H1 (cell line): Measurements from ENCODE around the gene ACP2. TPM values are rescaled to one million over a fixed set of nuclear protein-coding genes. Genes with fewer than 3 reads are reported as not detected.

Experiments
- CTCF ChIA-PET: fragments of 300-600 bp; sonication (Branson Sonifier 250); formaldehyde crosslinking; loops from one replicate; lab custom pipeline; 2021; ENCODE audit not compliant: partially characterized antibody; lab: Charles Lee
- POLR2A ChIA-PET: fragments of 300-600 bp; sonication (Branson Sonifier 250); formaldehyde crosslinking; loops from one replicate; lab custom pipeline; 2021; ENCODE audit warnings: inconsistent platforms; ENCODE audit not compliant: partially characterized antibody; lab: Charles Lee
- DNase-seq, 2 experiments: peaks; one replicate each; pipeline versions ENCODE4 v3.0.0 to v3.0.0-alpha.2; 2010 to 2022; ENCODE audit warnings: low spot score in 2 of 2, low read depth in 1 of 2, mixed read lengths in 1 of 2
- FAIRE-seq: peaks from 2 replicates; lab custom pipeline; 2011; peaks lifted over from hg19 to GRCh38; lab: Jason Lieb, UNC
- H2AFZ ChIP-seq: 2 replicates; pipeline ENCODE4 v1.8.1; 2012; ENCODE audit warnings: low read length, inconsistent platforms
- H2AK5ac ChIP-seq: 2 replicates; pipeline ENCODE4 v1.6.1; 2013; ENCODE audit warnings: low read depth, low read length
- H2BK120ac ChIP-seq: replicated peaks from 2 replicates; pipeline ENCODE3; 2013; ENCODE audit warnings: low read depth, low read length, inconsistent platforms
- H2BK12ac ChIP-seq: 2 replicates; pipeline ENCODE4 v1.6.1; 2013; ENCODE audit warnings: low read depth, low read length
- H2BK15ac ChIP-seq: 2 replicates; pipeline ENCODE4 v1.6.1; 2013; ENCODE audit warnings: low read length
- H2BK20ac ChIP-seq: 2 replicates; pipeline ENCODE4 v1.6.1; 2013; ENCODE audit warnings: low read length
- H2BK5ac ChIP-seq: 2 replicates; pipeline ENCODE4 v1.6.1; 2013; ENCODE audit warnings: low read depth, low read length
- H3K14ac ChIP-seq: 2 replicates; pipeline ENCODE4 v1.6.1; 2013; ENCODE audit warnings: inconsistent platforms; ENCODE audit not compliant: insufficient read length
- H3K18ac ChIP-seq: 2 replicates; pipeline ENCODE4 v1.6.1; 2013; ENCODE audit warnings: low read length; ENCODE audit errors: extremely low read depth
- H3K23ac ChIP-seq: 2 replicates; pipeline ENCODE4 v1.6.1; 2013; ENCODE audit warnings: inconsistent platforms; ENCODE audit not compliant: insufficient read length
- H3K23me2 ChIP-seq: 2 replicates; pipeline ENCODE4 v1.6.1; 2013; ENCODE audit warnings: low read depth, low read length
- H3K27ac ChIP-seq: 2 replicates; pipeline ENCODE4 v1.6.1; 2011; ENCODE audit warnings: low read depth, low read length, inconsistent platforms
- H3K27me3 ChIP-seq, 4 experiments: replicated peaks in 1 of 4; 1 replicate in 1 of 4; 2 replicates in 3 of 4; pipeline versions ENCODE4 v1.6.1 to v1.8.1; 2011 to 2013; ENCODE audit warnings: low read length in 3 of 4, mild to moderate bottlenecking in 3 of 4, inconsistent platforms in 2 of 4, mixed read lengths in 2 of 4, moderate library complexity in 1 of 4; ENCODE audit not compliant: control insufficient read depth in 3 of 4, insufficient read depth in 3 of 4; ENCODE audit errors: extremely low read depth in 1 of 4
- H3K36me3 ChIP-seq, 4 experiments: 2 replicates each; pipeline versions ENCODE4 v1.6.1 to v1.8.1; 2011 to 2013; ENCODE audit warnings: mild to moderate bottlenecking in 4 of 4, low read length in 3 of 4, moderate library complexity in 2 of 4, control low read depth in 1 of 4, inconsistent platforms in 1 of 4; ENCODE audit not compliant: insufficient read depth in 4 of 4, control insufficient read depth in 2 of 4
- H3K4ac ChIP-seq: replicated peaks from 2 replicates; pipeline ENCODE3; 2013; ENCODE audit warnings: low read length, low read depth, mixed read lengths, inconsistent platforms; ENCODE audit not compliant: insufficient read length
- H3K4me1 ChIP-seq, 4 experiments: replicated peaks in 1 of 4; 1 replicate in 1 of 4; 2 replicates in 3 of 4; pipeline versions ENCODE4 v1.6.1 to v1.8.1; 2011 to 2013; ENCODE audit warnings: low read length in 3 of 4, inconsistent platforms in 2 of 4, mixed read lengths in 1 of 4; ENCODE audit not compliant: insufficient read depth in 4 of 4, control insufficient read depth in 3 of 4
- H3K4me2 ChIP-seq, 2 experiments: 2 replicates each; pipeline versions ENCODE4 v1.6.1 to v1.8.1; 2011 to 2013; ENCODE audit warnings: low read depth in 2 of 2, low read length in 2 of 2, control low read depth in 1 of 2, inconsistent platforms in 1 of 2, mild to moderate bottlenecking in 1 of 2; ENCODE audit not compliant: insufficient read depth in 1 of 2
- H3K4me3 ChIP-seq, 4 experiments: fragments of 200-600, 300-600 bp in 1 of 4; sonication (generic), shearing (Covaris generic), sonication (Bioruptor Twin) in 1 of 4; 2 replicates each; pipeline versions ENCODE4 v1.5.1 to v1.8.1; 2011 to 2016; ENCODE audit warnings: low read length in 4 of 4, low read depth in 3 of 4, control low read depth in 2 of 4, inconsistent platforms in 2 of 4, mild to moderate bottlenecking in 2 of 4, mixed read lengths in 1 of 4, moderate library complexity in 1 of 4; ENCODE audit not compliant: insufficient read depth in 2 of 4; ENCODE audit errors: extremely low read depth in 1 of 4
- H3K56ac ChIP-seq: replicated peaks from 2 replicates; pipeline ENCODE3; 2013; ENCODE audit warnings: low read depth, mild to moderate bottlenecking, mixed read lengths, low read length, inconsistent platforms; ENCODE audit not compliant: insufficient read length
- H3K79me1 ChIP-seq: 2 replicates; pipeline ENCODE4 v1.6.1; 2013; ENCODE audit warnings: low read depth, low read length, control low read depth
- H3K79me2 ChIP-seq, 2 experiments: 2 replicates each; pipeline versions ENCODE4 v1.6.1 to v1.8.1; 2012 to 2013; ENCODE audit warnings: low read length in 2 of 2, mild to moderate bottlenecking in 2 of 2, inconsistent platforms in 1 of 2; ENCODE audit not compliant: insufficient read depth in 2 of 2, control insufficient read depth in 1 of 2
- H3K9ac ChIP-seq, 4 experiments: replicated peaks in 1 of 4; 1 replicate in 1 of 4; 2 replicates in 3 of 4; pipeline versions ENCODE4 v1.6.1 to v1.8.1; 2011 to 2013; ENCODE audit warnings: low read depth in 3 of 4, low read length in 3 of 4, control low read depth in 2 of 4, mild to moderate bottlenecking in 2 of 4, moderate library complexity in 2 of 4, inconsistent platforms in 1 of 4; ENCODE audit errors: extremely low read depth in 1 of 4
- H3K9me3 ChIP-seq, 2 experiments: 2 replicates each; pipeline versions ENCODE4 v1.6.1 to v1.8.1; 2012 to 2013; ENCODE audit warnings: mild to moderate bottlenecking in 2 of 2, moderate library complexity in 2 of 2, control low read depth in 1 of 2, inconsistent platforms in 1 of 2, low read depth in 1 of 2, low read length in 1 of 2, mixed read lengths in 1 of 2; ENCODE audit not compliant: insufficient read depth in 2 of 2
- H4K20me1 ChIP-seq, 2 experiments: replicated peaks in 1 of 2; 2 replicates each; pipeline versions ENCODE3 to v1.8.1; 2011 to 2013; ENCODE audit warnings: inconsistent platforms in 2 of 2, low read length in 2 of 2, mild to moderate bottlenecking in 1 of 2; ENCODE audit not compliant: insufficient read depth in 2 of 2, control insufficient read depth in 1 of 2
- H4K5ac ChIP-seq: 2 replicates; pipeline ENCODE4 v1.6.1; 2013; ENCODE audit warnings: low read length, low read depth, mixed read lengths, inconsistent platforms; ENCODE audit not compliant: insufficient read length
- H4K8ac ChIP-seq: 2 replicates; pipeline ENCODE4 v1.8.0; 2013; ENCODE audit warnings: mild to moderate bottlenecking, moderate library complexity, low read length, inconsistent platforms; ENCODE audit not compliant: insufficient read depth; ENCODE audit errors: extremely low read depth
- H4K91ac ChIP-seq: replicated peaks from 2 replicates; pipeline ENCODE3; 2013; ENCODE audit warnings: low read length, mixed read lengths, inconsistent platforms; ENCODE audit not compliant: insufficient read length
- CHD2 ChIP-seq: IDR thresholded peaks from 2 replicates; pipeline ENCODE4 v1.6.1; 2012; ENCODE audit warnings: low read length, improper control_type of control experiment
- CTBP2 ChIP-seq: IDR thresholded peaks from 2 replicates; pipeline ENCODE4 v1.7.0; 2011; ENCODE audit warnings: borderline replicate concordance, mild to moderate bottlenecking, moderate library complexity, mixed read lengths, low read length; ENCODE audit not compliant: insufficient read depth, insufficient read length
- EP300 ChIP-seq, 2 experiments: IDR thresholded peaks; 1 replicate in 1 of 2; 2 replicates in 1 of 2; pipeline ENCODE4 v1.6.1; 2011 to 2012; ENCODE audit warnings: low read depth in 2 of 2, low read length in 2 of 2, mild to moderate bottlenecking in 2 of 2, borderline replicate concordance in 1 of 2, inconsistent platforms in 1 of 2, moderate library complexity in 1 of 2
- EZH2 ChIP-seq: fragments of 200-600 bp; sonication (generic); IDR thresholded peaks from 2 replicates; pipeline ENCODE4 v1.7.1; 2012; ENCODE audit warnings: low read depth, mild to moderate bottlenecking, moderate library complexity, low read length, inconsistent platforms; ENCODE audit not compliant: severe bottlenecking
- FOSL1 ChIP-seq: IDR thresholded peaks from 2 replicates; pipeline ENCODE4 v1.6.1; 2011; ENCODE audit warnings: mild to moderate bottlenecking, low read depth, low read length, moderate library complexity; ENCODE audit not compliant: insufficient read depth
- HDAC2 ChIP-seq, 2 experiments: fragments of 300-600 bp in 1 of 2; sonication (generic) in 1 of 2; IDR thresholded peaks; 2 replicates each; pipeline ENCODE4 v1.6.1; 2011 to 2012; ENCODE audit warnings: low read depth in 2 of 2, low read length in 2 of 2, mild to moderate bottlenecking in 2 of 2, moderate library complexity in 2 of 2, borderline replicate concordance in 1 of 2, inconsistent platforms in 1 of 2
- POLR2AphosphoS5 ChIP-seq: IDR thresholded peaks from 2 replicates; pipeline ENCODE4 v1.6.1; 2011; ENCODE audit warnings: low read depth, low read length
- RAD21 ChIP-seq, 2 experiments: IDR thresholded peaks in 1 of 2; conservative IDR thresholded peaks in 1 of 2; 2 replicates each; pipeline ENCODE4 v1.6.1; 2011; ENCODE audit warnings: low read depth in 2 of 2, low read length in 2 of 2, improper control_type of control experiment in 1 of 2, inconsistent platforms in 1 of 2, mild to moderate bottlenecking in 1 of 2, moderate library complexity in 1 of 2
- ZNF274 ChIP-seq: IDR thresholded peaks from 2 replicates; pipeline ENCODE4 v1.7.0; 2012; ENCODE audit warnings: low read length, borderline replicate concordance; ENCODE audit errors: extremely low read depth
- WGBS, 2 experiments: shearing (Covaris generic) in 1 of 2; methylation state at CpG; one replicate each; pipeline versions ENCODE4 v1.1.6 to v1.1.7; 2013 to 2015; ENCODE audit warnings: low lambda C conversion rate in 2 of 2, mixed read lengths in 2 of 2, inconsistent platforms in 1 of 2, low coverage in 1 of 2, missing lambda C conversion rate in 1 of 2; ENCODE audit not compliant: insufficient replicate concordance in 2 of 2, insufficient coverage in 1 of 2, insufficient read length in 1 of 2; ENCODE audit errors: extremely low coverage in 1 of 2, missing lambda C conversion rate in 1 of 2; 5-methylcytosine and 5-hydroxymethylcytosine counted together
- polyA plus RNA-seq, 7 experiments: library from polyadenylated mRNA; depleted of rRNA in 3 of 7; stranded (reverse) in 5 of 7; unstranded in 2 of 7; fragments of >200 nt in 5 of 7; fragments of 200-250 nt in 2 of 7; gene quantifications; 1 replicate in 5 of 7; 2 replicates in 1 of 7; 4 replicates in 1 of 7; pipeline versions ENCODE4 v1.2.1 to v1.2.3, GENCODE V29; 2011 to 2013; ENCODE audit warnings: missing spikeins in 2 of 7, mixed read lengths in 2 of 7
- total RNA-seq: library from RNA; stranded (reverse); fragmentation: NEBNext Ultra II Directional; extraction: Animal tissue kit (Norgen Biotek cat#: 25700); gene quantifications from 2 replicates; pipeline ENCODE4 v1.2.1, GENCODE V29; 2021
- TF ChIP-seq, protein P1 (sequence below): IDR thresholded peaks from 2 replicates; pipeline ENCODE4 v1.6.1; 2012; ENCODE audit warnings: inconsistent platforms

ACP2 gene
- total and polyA plus RNA-seq, 2 of the 8 experiments (the other 6 are each of a cell fraction or from before 2014, with no cell fraction given): 17.8 to 19.8 TPM

DNA sequence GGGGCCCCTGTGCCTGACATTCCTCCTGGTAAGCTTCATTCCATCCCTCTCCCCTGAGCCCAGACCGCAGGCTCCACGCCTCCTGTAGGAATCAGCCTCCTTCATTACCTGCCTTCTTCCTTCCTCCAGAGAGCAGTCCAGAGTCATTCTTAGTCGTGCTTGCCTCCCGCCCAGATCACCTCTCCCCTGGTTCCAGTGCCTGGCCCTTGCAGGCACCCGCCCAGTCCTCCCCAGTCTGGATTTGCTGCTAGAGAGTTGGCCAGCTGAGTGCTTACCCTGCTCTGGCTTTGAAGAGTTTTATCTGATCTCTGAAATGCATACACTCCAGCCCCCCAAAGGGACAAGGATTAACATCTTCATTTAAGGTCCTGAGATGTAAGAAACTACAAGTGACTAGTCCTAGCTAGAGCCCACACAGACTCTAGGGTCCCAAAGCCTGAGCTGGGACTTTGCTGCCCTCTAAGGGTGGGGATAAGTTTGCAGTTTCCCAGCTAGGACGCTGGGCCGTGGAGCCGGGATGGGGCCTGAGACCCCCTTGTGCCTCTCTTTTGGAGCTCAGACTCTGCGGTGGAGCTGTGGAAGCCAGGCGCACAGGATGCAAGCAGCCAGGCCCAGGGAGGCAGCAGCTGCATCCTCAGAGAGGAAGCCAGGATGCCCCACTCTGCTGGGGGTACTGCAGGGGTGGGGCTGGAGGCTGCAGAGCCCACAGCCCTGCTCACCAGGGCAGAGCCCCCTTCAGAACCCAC lies 10.8 kb upstream of the ACP2 start:
- Histone ChIP-seq H3K27ac (no peak overlapping the region), H3K9me3 (no peaks in the 10 kb centered on the region), H2BK5ac (0 out of 2 replicates have a peak overlapping the region, but pooled peaks have one; percentile 40), H3K4ac (no peak overlapping the region), H4K5ac (peak overlapping the region; percentile 47), H3K79me1 (no peaks in the 10 kb centered on the region), H3K79me2 (no peaks in the 10 kb centered on the region), H4K8ac (peak overlapping the region; percentile 71; the same call in 1 of the 2 replicates), H3K4me1 (peaks cover 2 to 15% (median 9%) of the 10 kb centered on the region in 4 experiments), H3K23ac (no peak overlapping the region), H2AK5ac (no peak overlapping the region), H3K14ac (no peak overlapping the region), H3K23me2 (peaks cover 3% of the 10 kb centered on the region), H3K56ac (no peak overlapping the region), H3K27me3 (no peaks in the 10 kb centered on the region), H2BK15ac (no peak overlapping the region), H3K9ac (no peak overlapping the region), H2BK12ac (no peak overlapping the region), H2AFZ (no peak overlapping the region), H3K36me3 (no peaks in the 10 kb centered on the region; a peak in 1 of 8 replicates), H3K4me3 (no peak overlapping the region), H4K91ac (no peak overlapping the region), H3K18ac (peak overlapping the region; percentile 15), H4K20me1 (no peaks in the 10 kb centered on the region), H3K4me2 (peak overlapping the region in 1 of 2 experiments; percentile 47; a peak in 2 of 4 replicates), H2BK120ac (no peak overlapping the region), H2BK20ac (no peak overlapping the region)
- POLR2A ChIA-PET: interaction anchor here (0.7 to 7.1 kb wide), 14 partner anchors 8 to 559 kb away, joined by 3 to 47 read pairs (median 6); partner anchors contain the start of genes ACP2, ARFGAP2, ARHGAP1 and DDB2
- 51% methylated on average over 10 of the region's 10 CpGs; no CpG with 5 or more reads in 1 of the 2 experiments for WGBS, 2 experiments
- FAIRE-seq (peak; percentile 45), DNase-seq (peak in 1 of 2 experiments; percentile 85)
- CTCF ChIA-PET: interaction anchor here (0.6 to 7.1 kb wide), 50 partner anchors 8 to 542 kb away, joined by 3 to 127 read pairs (median 4); partner anchors contain the start of genes ACP2, ARFGAP2, DDB2 and MADD
- TF ChIP-seq FOSL1 (no peak), EZH2 (no peak), CTBP2 (no peak), CHD2 (no peak), EP300 (IDR thresholded peaks at IDR 0.05; ENCODE audit: borderline replicate concordance in 1 of 2, low read depth in 2 of 2, low read length in 2 of 2) (no peak), ZNF274 (no peak), HDAC2 (IDR thresholded peaks at IDR 0.05; ENCODE audit: borderline replicate concordance in 1 of 2, low read depth in 2 of 2, low read length in 2 of 2) (0 out of 4 replicates have a peak, but pooled peaks of 1 of the 2 experiments have one; percentile 16), POLR2AphosphoS5 (no peak), RAD21 (IDR thresholded peaks at IDR 0.05 in 1 of 2, conservative IDR thresholded peaks at IDR 0.05 in 1 of 2; ENCODE audit: low read depth in 2 of 2, low read length in 2 of 2) (peak; percentile 72 to 79)
- TF ChIP-seq, protein P1, sequence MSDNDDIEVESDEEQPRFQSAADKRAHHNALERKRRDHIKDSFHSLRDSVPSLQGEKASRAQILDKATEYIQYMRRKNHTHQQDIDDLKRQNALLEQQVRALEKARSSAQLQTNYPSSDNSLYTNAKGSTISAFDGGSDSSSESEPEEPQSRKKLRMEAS: no peak
